Activated CD4-positive, alpha-beta memory T cell treated with anti-CD3 and anti-CD28 coated beads, Interleukin-2, amount 10 ng/mL, durations not matched to agents 7 days and 5 days (primary cell): ENCODE results near the gene CELF4. TPM values are rescaled to one million over a fixed set of nuclear protein-coding genes. Genes with fewer than 3 reads are reported as not detected.

ENCODE experiments used
- CTCF ChIA-PET: fragments of 350-600 bp; sonication (Branson Sonifier 250); formaldehyde crosslinking; loops from one replicate; lab custom pipeline; 2021; ENCODE audit warnings: antibody characterized with exemption, inconsistent platforms; lab: Charles Lee
- POLR2A ChIA-PET: fragments of 350-600 bp; sonication (Branson Sonifier 250); formaldehyde crosslinking; loops from one replicate; lab custom pipeline; 2021; ENCODE audit warnings: antibody characterized with exemption; lab: Charles Lee
- DNase-seq: peaks from one replicate; pipeline ENCODE4 v3.0.0-alpha.2; 2020
- H3K27ac Mint-ChIP-seq: one replicate; pipeline ENCODE4 v1.8.0; 2021; ENCODE audit warnings: mild to moderate bottlenecking, mixed read lengths
- H3K27me3 Mint-ChIP-seq: one replicate; pipeline ENCODE4 v1.8.0; 2021; ENCODE audit warnings: mixed read lengths
- H3K36me3 Mint-ChIP-seq: one replicate; pipeline ENCODE4 v1.8.0; 2021; ENCODE audit warnings: low read depth, mixed read lengths
- H3K4me1 Mint-ChIP-seq: one replicate; pipeline ENCODE4 v1.8.0; 2021; ENCODE audit warnings: mixed read lengths
- H3K4me3 Mint-ChIP-seq: one replicate; pipeline ENCODE4 v1.8.0; 2021; ENCODE audit warnings: mild to moderate bottlenecking, mixed read lengths
- H3K9me3 Mint-ChIP-seq: one replicate; pipeline ENCODE4 v1.8.0; 2021; ENCODE audit warnings: mixed read lengths
- total RNA-seq, 2 experiments: library from RNA; stranded (reverse); gene quantifications; one replicate each; pipeline ENCODE4 v1.2.3, GENCODE V29; 2021

CELF4 gene
- total RNA-seq, 2 experiments from 2014 or later = not detected

- no peak overlapping the region for H3K4me3 Mint-ChIP-seq
- H3K4me1 Mint-ChIP-seq = no peaks in the 10 kb centered on the region
- H3K36me3 Mint-ChIP-seq = no peaks in the 10 kb centered on the region
- no peak overlapping the region for H3K27ac Mint-ChIP-seq
- no peak for DNase-seq
- ChIA-PET CTCF (no interaction called here), POLR2A (interaction anchor here (0.5 kb wide), 1 partner anchor 11 kb away, joined by 3 read pairs; no protein-coding TSS in a partner anchor)
- no peaks in the 10 kb centered on the region for H3K27me3 Mint-ChIP-seq
- no peaks in the 10 kb centered on the region for H3K9me3 Mint-ChIP-seq
Measured at GRCh38 chr18:37550118-37550875, 15.3 kb downstream of the CELF4 start.

DNA sequence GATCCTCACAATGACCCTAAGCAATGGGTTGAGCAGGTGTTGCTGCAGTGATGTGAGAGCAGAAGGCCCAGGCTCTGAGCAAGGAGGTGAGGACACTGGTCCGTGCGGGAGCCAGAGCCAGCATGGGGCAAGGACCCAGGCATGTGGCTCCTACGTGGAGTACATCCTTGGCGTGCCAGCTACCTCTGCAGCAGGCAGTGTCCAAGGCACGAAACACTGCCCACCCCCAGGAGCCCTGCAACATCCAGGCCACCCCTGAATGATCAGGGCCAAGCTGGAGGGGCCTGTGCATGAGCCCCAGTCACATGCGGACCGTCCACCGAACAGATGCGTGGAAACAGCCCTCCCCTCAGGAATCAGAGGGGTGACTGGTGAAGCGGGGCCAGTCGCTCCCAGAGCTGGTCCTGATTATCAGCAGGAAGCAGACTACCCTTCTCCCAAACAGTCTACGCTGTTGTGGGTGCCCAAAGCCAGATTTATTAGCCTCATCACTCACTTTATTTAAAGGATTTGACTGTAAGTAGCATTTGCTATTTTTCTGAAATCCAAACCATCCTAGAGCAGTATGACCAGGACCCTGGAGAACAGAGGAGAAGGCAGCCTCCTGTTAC, 16.8 kb downstream of the CELF4 start:
- Mint-ChIP-seq H3K27me3 (peaks cover 1% of the 10 kb centered on the region), H3K36me3 (no peaks in the 10 kb centered on the region), H3K4me3 (no peak overlapping the region), H3K4me1 (no peaks in the 10 kb centered on the region), H3K27ac (no peak overlapping the region), H3K9me3 (no peaks in the 10 kb centered on the region)
- ChIA-PET POLR2A (no interaction called here), CTCF (no interaction called here)
- DNase-seq = no peak

DNA sequence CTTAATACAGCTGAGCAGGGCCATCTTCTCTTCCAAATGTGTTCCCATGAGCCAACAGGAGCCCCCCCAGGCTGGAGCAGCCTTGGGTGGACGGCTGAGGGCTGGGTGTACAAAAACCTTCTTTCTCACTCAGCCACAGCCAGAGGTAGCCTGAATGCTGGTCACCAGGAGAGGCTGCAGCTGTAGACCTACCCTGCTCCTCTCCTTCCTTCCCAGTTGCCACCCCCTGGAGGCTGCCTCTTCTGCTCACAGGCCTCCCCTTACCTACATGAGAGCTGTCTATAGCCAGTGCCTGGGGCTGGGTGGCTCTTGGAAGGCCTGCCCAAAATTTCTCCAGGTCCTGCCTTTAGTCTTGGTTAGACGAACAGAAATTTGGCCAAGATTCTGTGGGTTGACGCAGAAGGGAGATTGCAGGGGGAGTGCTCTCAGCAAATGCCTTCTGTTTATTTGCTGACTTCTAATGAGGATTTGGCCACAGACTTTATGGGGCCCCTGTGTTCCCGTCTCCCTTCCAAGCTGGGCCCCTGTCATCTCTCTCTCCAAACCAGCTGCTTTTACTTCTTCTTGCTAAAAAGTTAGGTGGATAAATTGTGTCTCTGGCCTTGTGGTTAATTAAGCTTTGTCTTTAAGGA, 18.3 kb downstream of the CELF4 start:
- Mint-ChIP-seq H3K27ac (no peak overlapping the region), H3K4me1 (no peaks in the 10 kb centered on the region), H3K27me3 (peaks cover 1% of the 10 kb centered on the region), H3K36me3 (no peaks in the 10 kb centered on the region), H3K4me3 (no peak overlapping the region), H3K9me3 (no peaks in the 10 kb centered on the region)
- ChIA-PET POLR2A (no interaction called here), CTCF (no interaction called here)
- DNase-seq = no peak

GRCh38 chr18:37546651-37547050, 18.9 kb downstream of the CELF4 start:
- H3K4me1 Mint-ChIP-seq = no peaks in the 10 kb centered on the region

GRCh38 chr18:37546272-37546537, 19.4 kb downstream of the CELF4 start:
- H3K27me3 Mint-ChIP-seq = peaks cover 1% of the 10 kb centered on the region
- no peak overlapping the region for H3K4me3 Mint-ChIP-seq
- H3K9me3 Mint-ChIP-seq = no peaks in the 10 kb centered on the region
- POLR2A ChIA-PET = no interaction called here
- H3K36me3 Mint-ChIP-seq = no peaks in the 10 kb centered on the region
- CTCF ChIA-PET = no interaction called here
- no peak overlapping the region for H3K27ac Mint-ChIP-seq
- no peaks in the 10 kb centered on the region for H3K4me1 Mint-ChIP-seq
- no peak for DNase-seq

More at GRCh38 chr18:37546651-37547050, 18.9 kb downstream of the CELF4 start:
- ChIA-PET POLR2A (no interaction called here), CTCF (no interaction called here)
- Mint-ChIP-seq H3K4me3 (no peak overlapping the region), H3K27me3 (peaks cover 1% of the 10 kb centered on the region), H3K36me3 (no peaks in the 10 kb centered on the region), H3K9me3 (no peaks in the 10 kb centered on the region), H3K27ac (no peak overlapping the region)
- DNase-seq = no peak

DNA sequence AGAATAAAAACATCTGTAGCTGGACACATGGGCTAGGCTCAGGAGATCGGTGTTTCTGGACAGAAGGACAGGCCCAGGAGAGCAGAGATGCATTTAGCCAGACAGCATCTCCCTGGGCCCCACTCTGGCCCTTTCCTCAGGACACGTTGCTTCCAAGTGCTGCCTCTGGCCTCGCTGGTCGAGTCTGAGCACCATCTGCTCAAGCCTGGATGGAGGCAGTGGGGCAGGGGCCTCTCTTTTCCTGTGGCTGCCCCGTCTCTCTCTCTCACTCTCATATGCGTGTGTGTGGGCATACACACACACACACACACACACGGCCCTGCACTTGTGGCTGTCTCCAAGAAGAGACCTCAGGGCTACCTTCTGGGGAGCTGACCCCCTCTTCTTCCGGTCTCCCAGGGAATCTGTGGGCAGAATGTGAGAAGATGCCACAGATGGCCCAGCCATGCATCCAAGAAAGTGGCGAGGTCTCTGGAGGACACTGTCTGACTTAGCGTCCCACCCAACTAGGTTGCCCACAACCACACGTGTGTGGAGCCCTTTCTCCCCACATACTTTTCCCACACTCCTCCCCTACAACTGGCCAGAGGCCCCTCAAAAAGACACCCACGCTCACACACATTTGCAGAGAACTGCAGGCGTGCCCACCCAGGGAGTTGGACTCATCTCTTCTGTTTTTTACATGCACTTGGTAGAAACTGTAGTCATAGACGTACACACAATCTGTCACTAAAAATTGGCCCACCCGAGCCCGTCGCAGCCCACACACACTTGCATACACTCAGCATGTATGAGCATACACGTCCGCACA, 19.9 kb downstream of the CELF4 start:
- no peaks in the 10 kb centered on the region for H3K4me1 Mint-ChIP-seq
- ChIA-PET POLR2A (no interaction called here), CTCF (no interaction called here)
- peaks cover 1% of the 10 kb centered on the region for H3K27me3 Mint-ChIP-seq
- no peak for DNase-seq
- no peaks in the 10 kb centered on the region for H3K36me3 Mint-ChIP-seq
- no peaks in the 10 kb centered on the region for H3K9me3 Mint-ChIP-seq
- H3K27ac Mint-ChIP-seq = no peak overlapping the region
- H3K4me3 Mint-ChIP-seq = no peak overlapping the region

DNA sequence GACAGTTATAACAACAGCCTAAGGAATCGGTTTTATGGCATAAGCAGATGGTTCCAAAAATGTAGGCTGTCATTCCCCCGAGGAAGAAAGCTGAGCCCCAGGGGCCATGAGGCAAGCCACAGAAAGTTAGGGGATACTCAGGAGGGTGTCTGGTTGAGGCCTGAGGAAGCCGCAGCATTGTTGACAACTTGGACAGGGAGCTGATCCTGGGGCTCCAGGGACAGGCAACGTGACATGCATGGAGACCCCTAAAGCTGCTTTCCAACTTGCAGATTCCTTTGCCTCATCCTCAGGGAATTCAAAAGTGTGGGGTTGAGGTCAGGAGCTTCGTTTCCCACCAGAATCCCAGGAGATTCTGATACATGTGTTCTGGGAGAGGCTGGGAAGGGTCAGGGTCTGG, 20.9 kb downstream of the CELF4 start:
- no peaks in the 10 kb centered on the region for H3K4me1 Mint-ChIP-seq
- ChIA-PET CTCF (no interaction called here), POLR2A (no interaction called here)
- H3K27me3 Mint-ChIP-seq = peaks cover 1% of the 10 kb centered on the region
- no peak overlapping the region for H3K27ac Mint-ChIP-seq
- H3K36me3 Mint-ChIP-seq = no peaks in the 10 kb centered on the region
- no peaks in the 10 kb centered on the region for H3K9me3 Mint-ChIP-seq
- no peak for DNase-seq
- no peak overlapping the region for H3K4me3 Mint-ChIP-seq

GRCh38 chr18:37544217-37544616, 21.4 kb downstream of the CELF4 start:
- POLR2A ChIA-PET = no interaction called here
- Mint-ChIP-seq H3K27ac (no peak overlapping the region), H3K4me1 (no peaks in the 10 kb centered on the region), H3K4me3 (no peak overlapping the region), H3K9me3 (no peaks in the 10 kb centered on the region), H3K36me3 (no peaks in the 10 kb centered on the region), H3K27me3 (peaks cover 1% of the 10 kb centered on the region)
- no peak for DNase-seq
- CTCF ChIA-PET = no interaction called here

- no peaks in the 10 kb centered on the region for H3K36me3 Mint-ChIP-seq
- DNase-seq = no peak
- no peak overlapping the region for H3K27ac Mint-ChIP-seq
- ChIA-PET POLR2A (no interaction called here), CTCF (no interaction called here)
- peaks cover 6% of the 10 kb centered on the region for H3K27me3 Mint-ChIP-seq
- H3K4me1 Mint-ChIP-seq = no peaks in the 10 kb centered on the region
- H3K4me3 Mint-ChIP-seq = no peak overlapping the region
- H3K9me3 Mint-ChIP-seq = no peaks in the 10 kb centered on the region
Measured at GRCh38 chr18:37543321-37543720, 22.3 kb downstream of the CELF4 start.

DNA sequence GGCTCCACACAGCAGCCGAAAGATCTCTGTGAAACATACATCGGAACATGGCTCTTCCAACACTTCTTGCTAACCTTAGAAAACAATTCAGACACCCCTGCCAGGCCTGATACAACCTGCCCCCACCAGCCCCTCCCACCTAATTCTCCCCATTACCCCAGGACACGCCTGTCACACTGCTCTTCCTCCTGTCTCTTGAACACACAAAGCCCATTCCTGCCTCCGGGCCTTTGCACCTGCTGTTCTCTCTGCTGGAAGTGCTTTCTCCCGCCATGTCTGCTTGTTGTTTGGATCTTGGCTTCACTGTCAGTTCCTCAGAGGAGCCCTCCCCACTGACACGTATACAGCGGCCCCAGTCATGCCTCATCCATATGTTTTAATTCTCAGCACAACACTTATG, 24.1 kb downstream of the CELF4 start:
- POLR2A ChIA-PET = no interaction called here
- DNase-seq = no peak
- no peak overlapping the region for H3K27ac Mint-ChIP-seq
- H3K4me3 Mint-ChIP-seq = no peak overlapping the region
- no peaks in the 10 kb centered on the region for H3K36me3 Mint-ChIP-seq
- H3K4me1 Mint-ChIP-seq = no peaks in the 10 kb centered on the region
- CTCF ChIA-PET = no interaction called here
- H3K9me3 Mint-ChIP-seq = no peaks in the 10 kb centered on the region
- peaks cover 9% of the 10 kb centered on the region for H3K27me3 Mint-ChIP-seq

- H3K9me3 Mint-ChIP-seq = no peaks in the 10 kb centered on the region
- H3K36me3 Mint-ChIP-seq = no peaks in the 10 kb centered on the region
- H3K4me3 Mint-ChIP-seq = no peak overlapping the region
- no peaks in the 10 kb centered on the region for H3K4me1 Mint-ChIP-seq
- ChIA-PET CTCF (no interaction called here), POLR2A (no interaction called here)
- no peak overlapping the region for H3K27ac Mint-ChIP-seq
- H3K27me3 Mint-ChIP-seq = peaks cover 9% of the 10 kb centered on the region
- DNase-seq = no peak
Measured at GRCh38 chr18:37540424-37541138, 25.0 kb downstream of the CELF4 start.

- Mint-ChIP-seq H3K27me3 (peaks cover 7% of the 10 kb centered on the region), H3K4me3 (no peak overlapping the region), H3K4me1 (no peaks in the 10 kb centered on the region), H3K36me3 (no peaks in the 10 kb centered on the region), H3K27ac (no peak overlapping the region), H3K9me3 (no peaks in the 10 kb centered on the region)
- no peak for DNase-seq
- POLR2A ChIA-PET = interaction anchor here (0.6 kb wide), 1 partner anchor 11 kb away, joined by 3 read pairs; no protein-coding TSS in a partner anchor
- CTCF ChIA-PET = interaction anchor here (1.2 kb wide), 1 partner anchor 11 kb away, joined by 3 read pairs; no protein-coding TSS in a partner anchor
Measured at GRCh38 chr18:37539236-37539635, 26.4 kb downstream of the CELF4 start.
